Neural crest cell (in vitro differentiated cells): ENCODE measurements around the gene SHISAL1. TPM values are rescaled to one million over a fixed set of nuclear protein-coding genes. Genes with fewer than 3 reads are reported as not detected.
A peak's percentile ranks its signal among the peaks of the same experiment; 100 is the strongest.

Source experiments
- DNase-seq: peaks from one replicate; pipeline ENCODE4 v3.0.0; 2021; ENCODE audit warnings: low read depth, mixed read lengths, low spot score
- H3K27ac Mint-ChIP-seq: one replicate; pipeline ENCODE4 v1.8.0; 2021; ENCODE audit warnings: mild to moderate bottlenecking, mixed read lengths; ENCODE audit not compliant: unreplicated experiment
- H3K27me3 Mint-ChIP-seq: 2 replicates; pipeline ENCODE4 v1.8.0; 2021; ENCODE audit warnings: low read depth, mild to moderate bottlenecking, mixed read lengths
- H3K36me3 Mint-ChIP-seq: 2 replicates; pipeline ENCODE4 v1.8.0; 2021; ENCODE audit warnings: low read depth, mild to moderate bottlenecking, mixed read lengths
- H3K4me1 Mint-ChIP-seq: 2 replicates; pipeline ENCODE4 v1.8.0; 2021; ENCODE audit warnings: mixed read lengths
- H3K4me3 Mint-ChIP-seq: one replicate; pipeline ENCODE4 v1.8.0; 2021; ENCODE audit warnings: mild to moderate bottlenecking, mixed read lengths
- H3K9me3 Mint-ChIP-seq: 2 replicates; pipeline ENCODE4 v1.8.0; 2021; ENCODE audit warnings: mixed read lengths
- total RNA-seq: library from RNA; stranded (reverse); gene quantifications from 2 replicates; pipeline ENCODE4 v1.2.1, GENCODE V29; 2021
- TF ChIP-seq, protein P1 (sequence below): fragments of 200-600 bp; sonication (generic); conservative IDR thresholded peaks from 2 replicates; pipeline ENCODE4 v1.5.0; 2021; ENCODE audit warnings: antibody characterized with exemption, mild to moderate bottlenecking

Gene SHISAL1
- total RNA-seq, 1 donor from 2014 or later = 4.2 TPM

DNA sequence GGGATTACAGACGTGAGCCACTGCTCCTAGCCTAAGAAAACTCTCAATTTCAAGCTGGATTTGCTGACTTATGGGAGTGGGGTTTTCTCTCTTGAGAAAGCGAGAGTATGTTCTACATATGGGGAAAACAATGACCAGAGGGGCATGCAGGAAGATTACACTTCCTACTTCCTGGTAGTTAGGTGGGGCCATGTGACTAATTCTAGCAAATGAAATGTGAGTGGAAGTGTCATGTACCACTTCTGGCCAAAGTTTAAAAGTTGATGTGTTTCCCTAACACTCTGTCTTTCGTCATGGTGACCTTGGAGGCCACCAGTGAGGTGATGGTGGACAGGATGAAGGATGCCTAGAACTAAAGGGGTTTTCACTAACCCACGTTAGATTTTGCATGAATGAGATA lies 81.5 kb downstream of the SHISAL1 start:
- Mint-ChIP-seq H3K9me3 (peaks cover 5% of the 10 kb centered on the region), H3K4me3 (no peak overlapping the region), H3K4me1 (no peaks in the 10 kb centered on the region), H3K27me3 (no peaks in the 10 kb centered on the region), H3K36me3 (peaks cover 2% of the 10 kb centered on the region), H3K27ac (no peak overlapping the region)
- TF ChIP-seq, protein P1, sequence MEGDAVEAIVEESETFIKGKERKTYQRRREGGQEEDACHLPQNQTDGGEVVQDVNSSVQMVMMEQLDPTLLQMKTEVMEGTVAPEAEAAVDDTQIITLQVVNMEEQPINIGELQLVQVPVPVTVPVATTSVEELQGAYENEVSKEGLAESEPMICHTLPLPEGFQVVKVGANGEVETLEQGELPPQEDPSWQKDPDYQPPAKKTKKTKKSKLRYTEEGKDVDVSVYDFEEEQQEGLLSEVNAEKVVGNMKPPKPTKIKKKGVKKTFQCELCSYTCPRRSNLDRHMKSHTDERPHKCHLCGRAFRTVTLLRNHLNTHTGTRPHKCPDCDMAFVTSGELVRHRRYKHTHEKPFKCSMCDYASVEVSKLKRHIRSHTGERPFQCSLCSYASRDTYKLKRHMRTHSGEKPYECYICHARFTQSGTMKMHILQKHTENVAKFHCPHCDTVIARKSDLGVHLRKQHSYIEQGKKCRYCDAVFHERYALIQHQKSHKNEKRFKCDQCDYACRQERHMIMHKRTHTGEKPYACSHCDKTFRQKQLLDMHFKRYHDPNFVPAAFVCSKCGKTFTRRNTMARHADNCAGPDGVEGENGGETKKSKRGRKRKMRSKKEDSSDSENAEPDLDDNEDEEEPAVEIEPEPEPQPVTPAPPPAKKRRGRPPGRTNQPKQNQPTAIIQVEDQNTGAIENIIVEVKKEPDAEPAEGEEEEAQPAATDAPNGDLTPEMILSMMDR = no peak
- DNase-seq = no peak

DNA sequence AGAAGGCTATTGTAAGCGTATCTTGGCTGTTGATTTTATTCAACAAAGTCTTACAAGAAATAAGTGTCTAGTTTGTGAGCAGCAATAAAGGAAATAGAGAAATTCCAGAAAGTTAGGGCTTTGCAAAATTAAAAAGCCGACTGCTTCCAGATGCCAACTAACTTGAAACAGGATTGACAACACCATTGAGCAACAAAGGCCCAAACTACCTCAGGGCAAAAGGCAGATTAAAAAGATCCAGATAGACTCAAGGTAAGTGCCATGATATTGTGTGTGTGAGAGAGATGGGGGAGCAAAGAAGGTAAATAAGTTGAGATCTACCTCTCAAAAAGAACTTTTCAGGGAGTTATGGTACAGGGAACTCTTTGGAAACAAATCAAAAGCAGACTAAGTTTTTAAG lies 82.9 kb downstream of the SHISAL1 start:
- peaks cover 5% of the 10 kb centered on the region for H3K9me3 Mint-ChIP-seq
- H3K4me1 Mint-ChIP-seq = no peaks in the 10 kb centered on the region
- DNase-seq = no peak
- no peak overlapping the region for H3K4me3 Mint-ChIP-seq
- TF ChIP-seq, protein P1 = no peak
- H3K27ac Mint-ChIP-seq = no peak overlapping the region
- H3K27me3 Mint-ChIP-seq = peaks cover 7% of the 10 kb centered on the region
- H3K36me3 Mint-ChIP-seq = peaks cover 2% of the 10 kb centered on the region

DNA sequence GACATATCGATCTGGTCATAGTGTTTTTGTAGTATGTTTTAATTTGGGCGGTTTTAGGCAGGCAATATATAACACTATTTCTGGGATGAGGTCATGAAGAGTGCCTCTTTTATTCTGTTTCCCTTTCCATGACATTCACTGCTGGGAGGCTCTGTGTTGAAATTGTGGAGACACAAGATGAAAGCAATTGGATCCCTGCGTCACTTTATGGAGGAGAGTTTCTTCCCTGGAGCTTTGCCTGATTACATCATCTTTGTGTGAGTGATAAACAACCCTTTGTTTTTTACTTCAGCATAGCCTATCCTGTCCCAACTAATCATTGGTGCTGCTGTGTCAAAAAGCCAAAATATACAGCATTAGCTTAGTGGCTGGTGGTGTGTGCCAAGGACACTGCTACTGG lies 83.4 kb downstream of the SHISAL1 start:
- TF ChIP-seq, protein P1 = no peak

DNA sequence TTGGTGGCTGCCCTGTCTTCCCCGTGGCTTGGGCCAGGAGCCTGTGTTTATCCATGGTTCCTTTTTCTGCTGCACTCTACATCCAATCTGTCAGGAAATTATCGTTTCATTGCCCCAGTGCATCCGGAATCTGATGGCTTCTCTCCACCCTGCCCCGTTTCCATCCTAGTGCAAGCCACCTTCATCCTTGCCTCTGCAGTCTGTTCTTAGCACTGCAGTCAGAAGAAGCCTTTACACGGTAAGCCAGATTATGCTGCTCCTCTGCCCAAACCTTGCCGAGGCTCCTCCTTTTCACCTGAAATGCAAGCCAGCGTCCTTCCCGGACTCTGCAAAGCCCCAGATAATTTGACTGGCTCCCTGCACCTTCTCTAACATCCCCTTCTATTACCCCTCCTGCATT lies 86.9 kb downstream of the SHISAL1 start:
- peaks cover 5% of the 10 kb centered on the region for H3K9me3 Mint-ChIP-seq
- H3K27me3 Mint-ChIP-seq = peaks cover 15% of the 10 kb centered on the region
- H3K4me1 Mint-ChIP-seq = no peaks in the 10 kb centered on the region
- H3K4me3 Mint-ChIP-seq = no peak overlapping the region
- H3K27ac Mint-ChIP-seq = no peak overlapping the region
- H3K36me3 Mint-ChIP-seq = peaks cover 2% of the 10 kb centered on the region
- DNase-seq = no peak
- TF ChIP-seq, protein P1 = no peak

More for the DNA sequence above, 83.4 kb downstream of the SHISAL1 start:
- Mint-ChIP-seq H3K4me1 (no peaks in the 10 kb centered on the region), H3K27ac (no peak overlapping the region), H3K9me3 (peaks cover 5% of the 10 kb centered on the region), H3K4me3 (no peak overlapping the region), H3K27me3 (peaks cover 7% of the 10 kb centered on the region), H3K36me3 (peaks cover 2% of the 10 kb centered on the region)
- no peak for DNase-seq

DNA sequence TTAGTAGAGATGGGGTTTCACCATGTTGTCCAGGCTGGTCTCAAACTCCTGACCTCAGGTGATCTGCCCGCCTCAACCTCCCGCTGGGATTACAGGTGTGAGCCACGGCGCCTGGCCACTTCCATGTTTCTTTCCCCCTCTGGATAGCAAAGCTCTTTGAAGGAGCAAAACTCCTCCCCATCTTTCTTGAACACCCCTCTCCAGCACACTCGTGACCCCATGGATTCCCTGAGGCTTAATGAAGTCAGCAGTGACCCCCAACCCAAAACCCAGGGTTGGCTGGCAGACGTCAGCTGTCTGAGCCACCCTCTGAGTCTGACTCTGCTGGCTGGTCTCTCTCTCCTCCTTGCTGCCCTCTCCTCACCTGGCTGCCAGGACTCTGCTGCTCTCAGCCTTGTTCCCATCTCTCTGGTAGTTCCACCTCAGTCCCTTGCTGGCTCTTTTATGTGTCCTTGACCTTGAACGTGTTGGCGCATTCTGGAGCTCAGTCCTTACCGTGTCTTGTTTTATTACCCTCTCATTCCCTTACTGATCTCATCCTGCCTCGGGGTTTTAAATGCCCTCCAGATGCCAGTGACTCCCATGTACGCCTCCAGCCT lies 87.6 kb downstream of the SHISAL1 start:
- H3K27me3 Mint-ChIP-seq = peaks cover 15% of the 10 kb centered on the region
- DNase-seq = no peak
- H3K36me3 Mint-ChIP-seq = peaks cover 2% of the 10 kb centered on the region
- no peak overlapping the region for H3K4me3 Mint-ChIP-seq
- TF ChIP-seq, protein P1 = no peak
- peaks cover 5% of the 10 kb centered on the region for H3K9me3 Mint-ChIP-seq
- H3K27ac Mint-ChIP-seq = peak overlapping the region; percentile 22
- H3K4me1 Mint-ChIP-seq = no peaks in the 10 kb centered on the region
